ENCODE results near the gene SOX9.
"Not testable (repeated sequence)": the region's sequence is repeated elsewhere in the genome, so short reads cannot be mapped to it uniquely, and the experiment has no call there.

The SOX9 gene

GRCh38 chr17:72111926-72112325 is 8.9 kb upstream of the SOX9 start:
- DNase-seq, result not testable (repeated sequence)

GRCh38 chr17:72113751-72114150 is 7.1 kb upstream of the SOX9 start:
- DNase-seq, result no peak

- no peak for DNase-seq
These were observed 4.9 kb upstream of the SOX9 start for GRCh38 chr17:72115781-72116525.

GRCh38 chr17:72116661-72117521 is 3.9 kb upstream of the SOX9 start:
- DNase-seq, result no peak

- no peak for DNase-seq
These were observed 3.1 kb upstream of the SOX9 start for GRCh38 chr17:72117535-72118334.

GRCh38 chr17:72118335-72119076 is 2.3 kb upstream of the SOX9 start:
- DNase-seq, result peak in 1 of 2 experiments; percentile 61

- no peak for DNase-seq
These were observed 1.5 kb upstream of the SOX9 start for GRCh38 chr17:72119077-72119872.

- peak in 1 of 2 experiments; percentile 56 for DNase-seq
These were observed 763 bp upstream of the SOX9 start for GRCh38 chr17:72119873-72120641.

GRCh38 chr17:72121164-72122009 is 567 bp downstream of the SOX9 start:
- peak in 1 of 2 experiments; percentile 57 for DNase-seq

GRCh38 chr17:72122010-72122764 is 1.4 kb downstream of the SOX9 start:
- DNase-seq, result peak in 1 of 2 experiments; percentile 60

GRCh38 chr17:72122765-72123529 is 2.1 kb downstream of the SOX9 start:
- DNase-seq, result peak in 1 of 2 experiments; percentile 60

- DNase-seq, result no peak
These were observed 3.0 kb downstream of the SOX9 start for GRCh38 chr17:72123530-72124437.

GRCh38 chr17:72124438-72124775 is 3.6 kb downstream of the SOX9 start:
- DNase-seq, result no peak

GRCh38 chr17:72125226-72125651 is 4.4 kb downstream of the SOX9 start:
- no peak for DNase-seq

GRCh38 chr17:72125742-72126141 is 4.9 kb downstream of the SOX9 start:
- no peak for DNase-seq

- DNase-seq, result peak; percentile 36 to 77
These were observed 6.0 kb downstream of the SOX9 start for GRCh38 chr17:72126575-72127486.

Measured in SW 1271 (cell line).